Measurements from ENCODE around the gene CDX1.

The CDX1 gene

GRCh38 chr5:150129813-150130492 lies 36.6 kb upstream of the CDX1 start:
- no peak overlapping the region for H3K27ac ChIP-seq
- DNase-seq, result peak; percentile 67
- no peak overlapping the region for H3K4me3 ChIP-seq (ENCODE audit: low read depth, low read length)
- peaks cover 76% of the 10 kb centered on the region for H3K36me3 ChIP-seq (replicated peaks)
- no peaks in the 10 kb centered on the region for H3K27me3 ChIP-seq (replicated peaks)
- peak; percentile 98 for TF ChIP-seq CTCF (IDR thresholded peaks at IDR 0.05; ENCODE audit: low read depth, low read length, missing control alignments)
- in situ Hi-C loops (cut with HindIII; ENCODE audit: low pct_ligation_motif_present, low sequenced_read_pairs), result no loop called here

- no peak for DNase-seq
- H3K4me3 ChIP-seq (ENCODE audit: low read depth, low read length), result no peak overlapping the region
- H3K27ac ChIP-seq, result no peak overlapping the region
- in situ Hi-C loops (cut with HindIII; ENCODE audit: low pct_ligation_motif_present, low sequenced_read_pairs), result no loop called here
- TF ChIP-seq CTCF (IDR thresholded peaks at IDR 0.05; ENCODE audit: low read depth, low read length, missing control alignments), result no peak
- H3K27me3 ChIP-seq (replicated peaks), result no peaks in the 10 kb centered on the region
- H3K36me3 ChIP-seq (replicated peaks), result peaks cover 73% of the 10 kb centered on the region
Measured at GRCh38 chr5:150130493-150130922, 36.1 kb upstream of the CDX1 start.

GRCh38 chr5:150131461-150131860 lies 35.1 kb upstream of the CDX1 start:
- H3K36me3 ChIP-seq (replicated peaks), result peaks cover 75% of the 10 kb centered on the region
- H3K27me3 ChIP-seq (replicated peaks), result no peaks in the 10 kb centered on the region
- no peak overlapping the region for H3K4me3 ChIP-seq (ENCODE audit: low read depth, low read length)
- in situ Hi-C loops (cut with HindIII; ENCODE audit: low pct_ligation_motif_present, low sequenced_read_pairs), result no loop called here
- no peak for DNase-seq
- no peak overlapping the region for H3K27ac ChIP-seq
- TF ChIP-seq CTCF (IDR thresholded peaks at IDR 0.05; ENCODE audit: low read depth, low read length, missing control alignments), result no peak

GRCh38 chr5:150131978-150132694 lies 34.4 kb upstream of the CDX1 start:
- TF ChIP-seq CTCF (IDR thresholded peaks at IDR 0.05; ENCODE audit: low read depth, low read length, missing control alignments), result no peak
- DNase-seq, result no peak
- H3K27me3 ChIP-seq (replicated peaks), result no peaks in the 10 kb centered on the region
- no peak overlapping the region for H3K4me3 ChIP-seq (ENCODE audit: low read depth, low read length)
- no peak overlapping the region for H3K27ac ChIP-seq
- in situ Hi-C loops (cut with HindIII; ENCODE audit: low pct_ligation_motif_present, low sequenced_read_pairs), result no loop called here
- H3K36me3 ChIP-seq (replicated peaks), result peaks cover 75% of the 10 kb centered on the region

GRCh38 chr5:150132740-150133139 lies 33.8 kb upstream of the CDX1 start:
- no peak for DNase-seq
- Histone ChIP-seq H3K27me3 (replicated peaks) (no peaks in the 10 kb centered on the region), H3K36me3 (replicated peaks) (peaks cover 72% of the 10 kb centered on the region), H3K27ac (no peak overlapping the region), H3K4me3 (ENCODE audit: low read depth, low read length) (no peak overlapping the region)
- in situ Hi-C loops (cut with HindIII; ENCODE audit: low pct_ligation_motif_present, low sequenced_read_pairs), result no loop called here
- TF ChIP-seq CTCF (IDR thresholded peaks at IDR 0.05; ENCODE audit: low read depth, low read length, missing control alignments), result no peak

Data from brain microvascular endothelial cell (primary cell).